Neuronal stem cell (in vitro differentiated cells): ENCODE results near the gene CREB3L1.

Source experiments
- DNase-seq: peaks from one replicate; pipeline ENCODE4 v3.0.0-alpha.2; 2013; ENCODE audit warnings: low spot score
- H2AFZ ChIP-seq: one replicate; pipeline ENCODE4 v1.6.1; 2013; ENCODE audit warnings: mild to moderate bottlenecking, low read length, inconsistent platforms
- H2AK5ac ChIP-seq: 2 replicates; pipeline ENCODE4 v1.6.1; 2013; ENCODE audit warnings: low read depth, mild to moderate bottlenecking, inconsistent platforms, low read length, moderate library complexity, mixed read lengths
- H2BK120ac ChIP-seq: 2 replicates; pipeline ENCODE4 v1.6.1; 2013; ENCODE audit warnings: low read depth, mild to moderate bottlenecking, inconsistent platforms, low read length, moderate library complexity, mixed read lengths
- H2BK12ac ChIP-seq: one replicate; pipeline ENCODE4 v1.6.1; 2013; ENCODE audit warnings: low read length, inconsistent platforms
- H2BK15ac ChIP-seq: 2 replicates; pipeline ENCODE4 v1.6.1; 2013; ENCODE audit warnings: mild to moderate bottlenecking, low read length, inconsistent platforms, mixed read lengths
- H2BK5ac ChIP-seq: one replicate; pipeline ENCODE4 v1.6.1; 2013; ENCODE audit warnings: inconsistent platforms, mild to moderate bottlenecking, low read length, moderate library complexity
- H3K14ac ChIP-seq: one replicate; pipeline ENCODE4 v1.6.1; 2013; ENCODE audit warnings: low read length, inconsistent platforms
- H3K18ac ChIP-seq: 2 replicates; pipeline ENCODE4 v1.6.1; 2013; ENCODE audit warnings: low read length, inconsistent platforms
- H3K23ac ChIP-seq: 2 replicates; pipeline ENCODE4 v1.6.1; 2013; ENCODE audit warnings: low read depth, mild to moderate bottlenecking, mixed read lengths, low read length, inconsistent platforms; ENCODE audit not compliant: poor library complexity
- H3K27ac ChIP-seq: replicated peaks from 3 replicates; pipeline ENCODE4 v1.5.1; 2013; ENCODE audit warnings: low read length, inconsistent platforms
- H3K27me3 ChIP-seq, 3 experiments: 2 replicates each; pipeline ENCODE4 v1.6.1; 2013; ENCODE audit warnings: low read length in 3 of 3, mild to moderate bottlenecking in 2 of 3, inconsistent platforms in 1 of 3, low read depth in 1 of 3, mixed read lengths in 1 of 3, moderate library complexity in 1 of 3; ENCODE audit not compliant: control insufficient read depth in 3 of 3, insufficient read depth in 3 of 3
- H3K36me3 ChIP-seq, 2 donors: replicated peaks in 1 of 2; 2 replicates each; pipeline ENCODE4 v1.6.1; 2013; ENCODE audit warnings: low read length in 2 of 2; ENCODE audit not compliant: control insufficient read depth in 2 of 2, insufficient read depth in 2 of 2
- H3K4ac ChIP-seq: 2 replicates; pipeline ENCODE4 v1.6.1; 2013; ENCODE audit warnings: inconsistent platforms, mild to moderate bottlenecking, low read length, moderate library complexity
- H3K4me1 ChIP-seq, 2 donors: 1 replicate in 1 of 2; 2 replicates in 1 of 2; pipeline ENCODE4 v1.6.1; 2013; ENCODE audit warnings: low read length in 2 of 2, low read depth in 1 of 2; ENCODE audit not compliant: control insufficient read depth in 2 of 2, insufficient read depth in 1 of 2
- H3K4me2 ChIP-seq: one replicate; pipeline ENCODE4 v1.6.1; 2013; ENCODE audit warnings: mild to moderate bottlenecking, low read length, inconsistent platforms; ENCODE audit not compliant: insufficient read depth, poor library complexity, severe bottlenecking
- H3K4me3 ChIP-seq, 2 donors: 2 replicates each; pipeline ENCODE4 v1.5.1; 2013; ENCODE audit warnings: low read length in 2 of 2, mild to moderate bottlenecking in 2 of 2, inconsistent platforms in 1 of 2, moderate library complexity in 1 of 2
- H3K79me1 ChIP-seq: one replicate; pipeline ENCODE4 v1.6.1; 2013; ENCODE audit warnings: low read depth, mild to moderate bottlenecking, inconsistent platforms, low read length, moderate library complexity
- H3K9ac ChIP-seq: one replicate; pipeline ENCODE4 v1.6.1; 2013; ENCODE audit warnings: mild to moderate bottlenecking, low read depth, low read length, inconsistent platforms; ENCODE audit not compliant: poor library complexity
- H3K9me3 ChIP-seq, 2 donors: replicated peaks in 1 of 2; 2 replicates each; pipeline versions ENCODE3 to v1.6.1; 2013; ENCODE audit warnings: low read length in 2 of 2, mild to moderate bottlenecking in 2 of 2, inconsistent platforms in 1 of 2, low read depth in 1 of 2, mixed read lengths in 1 of 2, moderate library complexity in 1 of 2; ENCODE audit not compliant: control insufficient read depth in 2 of 2, insufficient read depth in 1 of 2
- H4K8ac ChIP-seq: one replicate; pipeline ENCODE4 v1.6.1; 2013; ENCODE audit warnings: low read depth, mild to moderate bottlenecking, inconsistent platforms, low read length, moderate library complexity
- H4K91ac ChIP-seq: one replicate; pipeline ENCODE4 v1.6.1; 2013; ENCODE audit warnings: low read length, low read depth, mild to moderate bottlenecking, inconsistent platforms; ENCODE audit not compliant: poor library complexity
- WGBS, 2 donors: extraction: QIAGEN DNeasy Blood & Tissue Kit; methylation state at CpG; one replicate each; pipeline ENCODE4 v1.1.7; 2013; ENCODE audit warnings: missing lambda C conversion rate in 2 of 2, mixed read lengths in 1 of 2; ENCODE audit not compliant: insufficient read length in 2 of 2, insufficient replicate concordance in 1 of 2; ENCODE audit errors: extremely low coverage in 2 of 2; 5-methylcytosine and 5-hydroxymethylcytosine counted together

Gene CREB3L1

GRCh38 chr11:46335890-46336562, 58.6 kb downstream of the CREB3L1 start:
- no CpG with 5 or more reads among the region's 11 CpGs for WGBS, 2 donors

GRCh38 chr11:46336563-46337180, 59.2 kb downstream of the CREB3L1 start:
- Histone ChIP-seq H2BK120ac (no peak overlapping the region), H3K9me3 (no peaks in the 10 kb centered on the region), H4K8ac (no peak overlapping the region), H2AFZ (no peak overlapping the region), H2BK15ac (peak overlapping the region; percentile 2), H3K14ac (no peak overlapping the region), H3K4me3 (no peak overlapping the region), H3K18ac (no peak overlapping the region), H3K36me3 (no peaks in the 10 kb centered on the region), H3K27me3 (peaks cover 0 to 24% (median 11%) of the 10 kb centered on the region in 3 experiments), H4K91ac (no peak overlapping the region), H3K4ac (no peak overlapping the region), H3K27ac (no peak overlapping the region), H3K4me2 (no peak overlapping the region), H2BK5ac (no peak overlapping the region), H2AK5ac (no peak overlapping the region), H3K9ac (no peak overlapping the region), H2BK12ac (no peak overlapping the region), H3K4me1 (peaks cover 32 to 35% of the 10 kb centered on the region in 2 donors), H3K79me1 (no peaks in the 10 kb centered on the region), H3K23ac (peak overlapping the region; percentile 60)
- WGBS, 2 donors: no CpG with 5 or more reads among the region's 12 CpGs
- DNase-seq: no peak

More at GRCh38 chr11:46335890-46336562, 58.6 kb downstream of the CREB3L1 start:
- Histone ChIP-seq H3K18ac (peak overlapping the region; percentile 76), H2BK12ac (no peak overlapping the region), H2AK5ac (peak overlapping the region; percentile 16), H2AFZ (peak overlapping the region; percentile 72), H4K8ac (no peak overlapping the region), H2BK15ac (no peak overlapping the region), H3K27me3 (peaks cover 0 to 30% (median 11%) of the 10 kb centered on the region in 3 experiments), H3K4me1 (peaks cover 38 to 39% of the 10 kb centered on the region in 2 donors), H3K79me1 (no peaks in the 10 kb centered on the region), H3K23ac (no peak overlapping the region), H3K4ac (no peak overlapping the region), H2BK120ac (no peak overlapping the region), H3K36me3 (no peaks in the 10 kb centered on the region), H3K9ac (no peak overlapping the region), H2BK5ac (peak overlapping the region; percentile 10), H3K4me2 (no peak overlapping the region), H3K14ac (no peak overlapping the region), H4K91ac (no peak overlapping the region), H3K27ac (no peak overlapping the region), H3K4me3 (no peak overlapping the region), H3K9me3 (no peaks in the 10 kb centered on the region)
- DNase-seq: no peak

DNA sequence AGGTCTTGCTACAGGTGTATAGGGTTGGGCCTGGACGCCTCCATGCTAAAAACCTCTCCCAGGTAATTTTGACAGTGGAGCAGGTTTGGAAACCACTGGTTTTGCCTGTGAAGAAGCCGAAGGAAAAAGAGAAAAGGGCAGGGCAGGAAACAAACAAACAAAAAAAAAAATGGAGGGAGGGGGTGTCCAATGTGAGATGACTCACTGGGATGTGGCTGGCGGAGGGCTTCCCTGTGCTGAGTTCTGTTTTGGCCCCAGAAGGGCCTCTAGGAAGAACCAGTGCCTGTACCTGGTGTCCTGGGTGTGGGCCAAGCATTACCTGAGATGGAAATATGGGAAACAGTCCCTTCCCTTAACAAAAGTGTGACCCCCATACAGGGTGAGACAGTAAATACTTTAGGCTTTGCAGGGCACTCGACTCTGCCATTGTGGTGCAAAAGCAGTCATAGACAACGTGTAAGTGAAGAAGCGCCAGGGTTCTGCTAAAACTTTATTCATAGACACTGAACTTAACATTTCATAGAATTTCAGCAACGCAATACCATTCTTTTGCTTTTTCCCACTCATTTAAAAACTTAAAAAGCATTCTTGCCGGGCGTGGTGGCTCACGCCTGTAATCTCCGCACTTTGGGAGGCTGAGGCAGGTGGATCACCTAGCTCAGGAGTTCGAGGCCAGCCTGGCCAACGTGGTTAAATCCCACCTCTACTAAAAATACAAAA, 60.3 kb downstream of the CREB3L1 start:
- Histone ChIP-seq H3K14ac (no peak overlapping the region), H3K4me2 (no peak overlapping the region), H3K4ac (no peak overlapping the region), H3K18ac (no peak overlapping the region), H3K4me1 (peaks cover 29 to 33% of the 10 kb centered on the region in 2 donors), H2BK120ac (no peak overlapping the region), H3K36me3 (no peaks in the 10 kb centered on the region), H2AFZ (no peak overlapping the region), H2BK12ac (no peak overlapping the region), H3K27ac (no peak overlapping the region), H3K4me3 (no peak overlapping the region), H3K23ac (no peak overlapping the region), H2BK15ac (no peak overlapping the region), H4K8ac (no peak overlapping the region), H3K9me3 (no peaks in the 10 kb centered on the region), H4K91ac (no peak overlapping the region), H3K79me1 (no peaks in the 10 kb centered on the region), H3K27me3 (peaks cover 0 to 14% (median 11%) of the 10 kb centered on the region in 3 experiments), H2BK5ac (no peak overlapping the region), H2AK5ac (peak overlapping the region; percentile 37), H3K9ac (no peak overlapping the region)
- DNase-seq: no peak
- no CpG with 5 or more reads among the region's 13 CpGs for WGBS, 2 donors

GRCh38 chr11:46338636-46338987, 61.1 kb downstream of the CREB3L1 start:
- H4K8ac ChIP-seq: no peak overlapping the region
- H3K9ac ChIP-seq: no peak overlapping the region
- DNase-seq: no peak
- H4K91ac ChIP-seq: no peak overlapping the region
- no peaks in the 10 kb centered on the region for H3K36me3 ChIP-seq
- H3K14ac ChIP-seq: no peak overlapping the region
- peak overlapping the region in 1 of 2 donors; percentile 28 for H3K4me3 ChIP-seq
- no CpG with 5 or more reads among the region's 9 CpGs for WGBS, 2 donors
- H2AK5ac ChIP-seq: peak overlapping the region; percentile 48
- peak overlapping the region; percentile 64 for H2BK15ac ChIP-seq
- peak overlapping the region; percentile 92 for H2AFZ ChIP-seq
- peak overlapping the region; percentile 65 for H3K18ac ChIP-seq
- H3K27ac ChIP-seq: peak overlapping the region; percentile 42
- H2BK120ac ChIP-seq: no peak overlapping the region
- H3K23ac ChIP-seq: peak overlapping the region; percentile 38
- no peaks in the 10 kb centered on the region for H3K79me1 ChIP-seq
- H3K4me2 ChIP-seq: peak overlapping the region; percentile 58
- peaks cover 28 to 33% of the 10 kb centered on the region in 2 donors for H3K4me1 ChIP-seq
- H2BK12ac ChIP-seq: no peak overlapping the region
- peaks cover 0 to 7% (median 4%) of the 10 kb centered on the region in 3 experiments for H3K27me3 ChIP-seq
- H2BK5ac ChIP-seq: peak overlapping the region; percentile 47
- H3K4ac ChIP-seq: no peak overlapping the region
- no peaks in the 10 kb centered on the region for H3K9me3 ChIP-seq
